Measurements from ENCODE around the gene MYD88. TPM values are rescaled to one million over a fixed set of nuclear protein-coding genes. Genes with fewer than 3 reads are reported as not detected.

Gene MYD88
- total RNA-seq = 10 to 100 TPM; 55.8 to 63.1 TPM

DNA sequence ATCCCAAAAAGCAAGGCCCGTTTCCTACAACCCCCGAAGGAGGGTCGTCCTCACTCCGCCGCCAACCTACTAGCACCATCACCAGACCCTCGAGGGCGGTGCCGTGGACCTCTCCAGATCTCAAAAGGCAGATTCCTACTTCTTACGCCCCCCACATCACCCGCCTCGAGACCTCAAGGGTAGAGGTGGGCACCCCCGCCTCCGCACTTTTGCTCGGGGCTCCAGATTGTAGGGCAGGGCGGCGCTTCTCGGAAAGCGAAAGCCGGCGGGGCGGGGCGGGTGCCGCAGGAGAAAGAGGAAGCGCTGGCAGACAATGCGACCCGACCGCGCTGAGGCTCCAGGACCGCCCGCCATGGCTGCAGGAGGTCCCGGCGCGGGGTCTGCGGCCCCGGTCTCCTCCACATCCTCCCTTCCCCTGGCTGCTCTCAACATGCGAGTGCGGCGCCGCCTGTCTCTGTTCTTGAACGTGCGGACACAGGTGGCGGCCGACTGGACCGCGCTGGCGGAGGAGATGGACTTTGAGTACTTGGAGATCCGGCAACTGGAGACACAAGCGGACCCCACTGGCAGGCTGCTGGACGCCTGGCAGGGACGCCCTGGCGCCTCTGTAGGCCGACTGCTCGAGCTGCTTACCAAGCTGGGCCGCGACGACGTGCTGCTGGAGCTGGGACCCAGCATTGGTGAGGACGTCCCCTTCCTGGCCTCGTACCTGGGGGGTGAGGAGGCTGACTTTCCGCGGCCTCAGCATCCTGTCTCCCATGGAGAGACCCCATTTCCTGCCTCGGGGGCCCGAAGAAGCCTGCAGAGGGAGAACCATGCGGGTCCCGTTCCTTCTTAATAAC is at the start of gene MYD88:
TSS of gene MYD88 (plus strand) at position 313 of the 842 bp plus-strand sequence. CDS start at position 353, 40 bp downstream.
- Mint-ChIP-seq H3K36me3 (peaks cover 11% of the 10 kb centered on the region), H3K27ac (peak within 1 kb of the TSS; percentile 96 to 97), H3K27me3 (no peaks in the 10 kb centered on the region), H3K4me3 (peak within 1 kb of the TSS; percentile 99), H3K9me3 (no peaks in the 10 kb centered on the region), H3K4me1 (ENCODE audit: low read depth in 2 of 2) (peaks cover 52 to 56% of the 10 kb centered on the region in 2 donors)
- DNase-seq (ENCODE audit: low spot score) (peak; percentile 89), ATAC-seq (peak; percentile 62 to 69)

DNA sequence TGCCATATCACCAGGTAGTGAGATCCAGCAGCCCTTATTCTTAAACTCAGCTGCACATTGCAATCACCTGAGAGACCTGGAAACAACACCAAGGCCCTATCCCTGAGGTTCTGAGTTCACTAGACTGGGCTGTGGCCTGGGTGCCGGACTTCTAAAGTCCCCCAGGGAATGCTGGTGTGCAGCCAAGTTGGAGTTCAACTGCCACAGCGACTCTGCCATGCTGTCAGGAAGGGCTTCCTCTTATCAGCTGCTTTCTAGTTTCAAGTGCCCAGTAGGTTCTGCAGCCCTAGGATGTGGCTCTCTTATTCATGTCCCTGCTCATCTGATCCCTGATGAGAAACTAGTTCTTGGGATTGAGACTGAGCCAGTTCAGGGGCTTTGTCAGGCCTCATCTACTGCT is 49.3 kb upstream of the MYD88 start:
- no peak for DNase-seq (ENCODE audit: low spot score)
- Mint-ChIP-seq H3K27me3 (no peaks in the 10 kb centered on the region), H3K4me3 (no peak overlapping the region), H3K36me3 (peaks cover 5% of the 10 kb centered on the region), H3K9me3 (peaks cover 3% of the 10 kb centered on the region), H3K27ac (no peak overlapping the region), H3K4me1 (ENCODE audit: low read depth in 2 of 2) (peaks cover 5% of the 10 kb centered on the region in 2 donors)
- ATAC-seq = no peak

DNA sequence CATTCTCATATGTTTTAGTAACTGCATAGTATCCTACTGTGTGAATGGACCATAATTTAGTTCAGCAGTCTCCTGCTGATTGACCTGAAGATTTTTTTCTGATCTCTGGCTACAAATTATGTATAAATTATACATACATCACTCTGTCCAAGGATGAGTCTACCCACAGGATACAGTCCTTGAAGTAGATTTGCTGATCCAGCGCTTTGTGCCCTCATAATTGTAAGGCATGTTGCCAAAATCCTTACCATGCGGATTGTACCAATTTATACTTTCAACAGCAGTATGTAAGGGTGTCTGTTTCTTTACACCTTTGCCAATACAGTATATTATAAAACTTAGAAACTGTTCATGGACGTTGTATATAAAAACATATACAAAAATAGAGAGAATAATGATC is 48.0 kb upstream of the MYD88 start:
- no peaks in the 10 kb centered on the region for H3K27me3 Mint-ChIP-seq
- no peaks in the 10 kb centered on the region for H3K9me3 Mint-ChIP-seq
- H3K36me3 Mint-ChIP-seq = no peaks in the 10 kb centered on the region
- H3K4me3 Mint-ChIP-seq = no peak overlapping the region
- DNase-seq (ENCODE audit: low spot score) (no peak), ATAC-seq (no peak)
- no peaks in the 10 kb centered on the region for H3K4me1 Mint-ChIP-seq (ENCODE audit: low read depth in 2 of 2)
- H3K27ac Mint-ChIP-seq = no peak overlapping the region

DNA sequence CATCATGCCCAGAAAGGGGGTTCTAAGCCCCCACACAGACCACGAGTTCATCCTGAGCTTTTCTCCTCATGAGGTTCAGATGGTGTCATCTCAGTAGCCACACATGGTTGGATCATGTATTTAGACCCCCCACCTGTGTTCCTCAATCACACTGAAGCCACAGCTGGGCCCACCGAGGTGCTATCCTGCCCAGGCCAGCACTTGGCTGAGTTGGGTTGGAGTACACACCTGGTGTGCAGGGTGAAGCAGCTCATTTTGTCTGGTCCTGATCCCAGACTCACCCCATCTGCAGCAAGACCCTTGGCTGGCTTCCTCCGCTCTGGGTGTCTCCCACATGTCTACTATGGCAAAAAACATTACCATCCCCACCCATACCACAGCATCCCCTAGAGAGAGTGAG is 43.5 kb upstream of the MYD88 start:
- H3K4me1 Mint-ChIP-seq (ENCODE audit: low read depth in 2 of 2) = no peaks in the 10 kb centered on the region
- no peak for ATAC-seq
- no peak overlapping the region for H3K4me3 Mint-ChIP-seq
- no peaks in the 10 kb centered on the region for H3K36me3 Mint-ChIP-seq
- H3K27me3 Mint-ChIP-seq = no peaks in the 10 kb centered on the region
- H3K9me3 Mint-ChIP-seq = no peaks in the 10 kb centered on the region
- no peak for DNase-seq (ENCODE audit: low spot score)
- no peak overlapping the region for H3K27ac Mint-ChIP-seq

DNA sequence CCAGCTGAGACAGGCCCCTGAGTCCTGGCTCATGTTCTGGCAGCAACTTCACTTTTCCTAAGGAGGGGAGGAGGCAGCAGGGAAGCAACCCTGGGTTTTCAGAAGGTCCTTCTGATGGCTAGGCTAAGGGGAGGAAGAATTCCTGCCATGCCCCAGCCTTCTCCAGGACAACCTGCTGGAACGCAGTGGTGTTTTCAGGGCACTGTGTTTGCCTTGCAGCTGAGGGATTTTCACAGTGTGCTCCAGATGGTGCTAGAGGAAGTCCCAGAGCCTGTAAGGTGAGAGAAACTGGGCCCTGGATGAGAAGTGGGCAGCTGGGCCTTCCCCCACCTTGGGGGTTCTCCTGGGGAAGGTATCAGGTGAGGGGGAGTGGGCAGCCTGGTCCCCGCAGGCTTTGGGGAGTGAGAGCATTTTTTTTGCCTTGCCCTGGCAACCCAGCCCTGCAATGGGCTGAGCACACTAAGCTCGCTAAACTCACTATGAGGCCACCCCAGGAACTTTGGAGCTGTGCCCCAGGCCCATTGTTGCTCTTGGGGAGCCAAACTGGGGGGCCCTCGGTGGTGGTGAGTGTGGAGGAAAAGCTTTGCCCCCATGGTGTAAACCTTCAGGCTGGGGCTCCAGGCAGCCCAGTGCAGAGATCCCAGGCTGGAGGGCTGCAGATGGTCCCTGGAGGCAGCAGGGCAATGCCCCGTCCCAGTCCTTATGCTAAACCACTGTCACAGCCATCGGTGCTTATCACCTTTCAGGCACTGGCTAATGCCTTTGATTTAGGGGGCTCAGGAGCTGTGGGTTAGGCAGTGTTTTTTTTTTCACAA is 42.6 kb upstream of the MYD88 start:
- Mint-ChIP-seq H3K36me3 (no peaks in the 10 kb centered on the region), H3K4me1 (ENCODE audit: low read depth in 2 of 2) (no peaks in the 10 kb centered on the region), H3K27ac (no peak overlapping the region), H3K9me3 (no peaks in the 10 kb centered on the region), H3K27me3 (no peaks in the 10 kb centered on the region), H3K4me3 (no peak overlapping the region)
- ATAC-seq = no peak
- DNase-seq (ENCODE audit: low spot score) = no peak

DNA sequence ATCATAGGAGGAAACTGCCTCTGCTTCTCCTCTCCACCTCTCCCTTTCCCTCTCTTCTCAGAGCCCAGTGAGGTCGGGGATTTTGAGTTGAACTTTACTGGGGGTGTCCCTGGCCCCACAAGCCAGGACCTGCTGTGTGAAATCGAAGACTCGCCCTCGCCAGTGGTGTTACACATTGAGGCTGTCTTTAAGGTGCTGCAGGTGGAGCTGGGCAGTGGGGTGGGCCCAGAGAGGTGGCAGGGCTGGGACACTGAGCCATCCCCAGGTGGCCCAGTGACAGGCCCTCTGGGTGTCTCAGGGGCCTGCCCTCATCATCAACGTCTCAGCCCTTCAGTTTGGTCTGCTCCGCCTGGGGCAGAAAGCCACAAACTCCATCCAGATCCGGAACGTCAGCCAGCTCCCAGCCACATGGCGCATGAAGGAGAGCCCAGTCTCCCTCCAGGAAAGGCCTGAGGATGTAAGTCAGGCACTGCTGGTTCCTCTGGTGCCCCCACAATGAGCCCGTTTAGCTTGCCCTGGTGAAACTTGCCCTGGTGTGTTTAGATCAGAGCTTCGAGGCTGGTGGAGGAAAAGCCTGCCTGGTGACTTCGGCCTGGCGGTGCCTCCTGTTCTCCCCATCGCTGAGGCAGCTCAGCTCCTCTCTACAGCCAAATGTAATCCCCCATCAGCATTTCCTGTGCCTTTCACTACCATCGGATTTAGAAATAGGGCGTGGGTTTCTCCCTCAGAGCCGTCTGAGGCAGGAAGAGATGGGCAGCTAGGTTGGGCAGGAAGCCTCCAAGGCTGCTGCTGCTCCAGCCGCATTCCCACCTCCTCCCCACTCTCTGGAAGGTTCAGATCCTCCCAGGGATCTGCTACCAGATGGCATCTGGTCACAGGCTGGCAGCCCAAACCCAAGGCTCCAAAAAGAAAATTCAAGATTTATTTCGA is 40.8 kb upstream of the MYD88 start:
- Mint-ChIP-seq H3K36me3 (no peaks in the 10 kb centered on the region), H3K4me3 (no peak overlapping the region), H3K9me3 (no peaks in the 10 kb centered on the region), H3K27me3 (no peaks in the 10 kb centered on the region), H3K27ac (no peak overlapping the region), H3K4me1 (ENCODE audit: low read depth in 2 of 2) (peaks cover 6% of the 10 kb centered on the region in 2 donors)
- ATAC-seq (peak in 1 of 2 donors; percentile 48), DNase-seq (ENCODE audit: low spot score) (no peak)

DNA sequence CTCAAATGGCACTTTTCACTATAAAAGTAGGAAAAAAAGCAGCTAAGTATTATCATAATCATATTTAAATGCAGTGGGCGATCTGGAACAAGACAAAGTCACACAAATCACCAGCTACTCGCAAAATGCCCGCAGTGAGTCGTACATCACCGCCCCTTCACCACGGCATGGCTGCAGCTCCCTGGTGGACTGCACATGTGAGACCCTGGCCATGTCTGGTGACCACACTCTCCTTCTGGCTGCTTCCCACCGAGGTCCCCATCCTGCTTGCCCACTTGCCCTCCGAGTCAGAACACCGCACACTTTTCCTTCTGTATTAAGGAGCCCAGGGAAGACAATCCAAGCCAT is 40.1 kb upstream of the MYD88 start:
- H3K4me3 Mint-ChIP-seq = no peak overlapping the region
- ATAC-seq (no peak), DNase-seq (ENCODE audit: low spot score) (no peak)
- peaks cover 0 to 2% of the 10 kb centered on the region in 2 donors for H3K27me3 Mint-ChIP-seq
- no peaks in the 10 kb centered on the region for H3K36me3 Mint-ChIP-seq
- H3K27ac Mint-ChIP-seq = no peak overlapping the region
- no peaks in the 10 kb centered on the region for H3K9me3 Mint-ChIP-seq
- H3K4me1 Mint-ChIP-seq (ENCODE audit: low read depth in 2 of 2) = peaks cover 6% of the 10 kb centered on the region in 2 donors

DNA sequence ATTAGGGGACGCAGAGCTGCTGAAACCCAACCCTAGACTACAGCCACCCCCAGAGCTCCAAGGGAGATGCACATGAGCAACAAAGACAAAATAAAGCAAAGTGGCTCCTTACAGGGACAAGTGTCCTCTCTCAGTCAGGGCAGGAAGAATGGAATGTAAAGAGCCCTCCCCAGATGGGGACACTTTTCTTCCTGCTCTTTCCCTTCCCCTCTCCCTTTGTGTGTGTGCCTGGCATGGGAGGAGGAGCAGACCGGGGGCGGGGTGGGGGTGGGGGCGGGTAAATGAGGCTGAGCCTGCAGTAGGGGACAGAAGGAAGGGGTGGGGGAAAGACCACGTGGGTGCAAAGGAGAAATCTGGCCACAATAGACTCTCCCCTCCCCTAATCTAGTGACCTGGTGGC is 38.9 kb upstream of the MYD88 start:
- peaks cover 6% of the 10 kb centered on the region in 2 donors for H3K4me1 Mint-ChIP-seq (ENCODE audit: low read depth in 2 of 2)
- no peaks in the 10 kb centered on the region for H3K9me3 Mint-ChIP-seq
- H3K4me3 Mint-ChIP-seq = no peak overlapping the region
- ATAC-seq (no peak), DNase-seq (ENCODE audit: low spot score) (no peak)
- H3K27ac Mint-ChIP-seq = no peak overlapping the region
- peaks cover 0 to 5% of the 10 kb centered on the region in 2 donors for H3K27me3 Mint-ChIP-seq
- no peaks in the 10 kb centered on the region for H3K36me3 Mint-ChIP-seq

DNA sequence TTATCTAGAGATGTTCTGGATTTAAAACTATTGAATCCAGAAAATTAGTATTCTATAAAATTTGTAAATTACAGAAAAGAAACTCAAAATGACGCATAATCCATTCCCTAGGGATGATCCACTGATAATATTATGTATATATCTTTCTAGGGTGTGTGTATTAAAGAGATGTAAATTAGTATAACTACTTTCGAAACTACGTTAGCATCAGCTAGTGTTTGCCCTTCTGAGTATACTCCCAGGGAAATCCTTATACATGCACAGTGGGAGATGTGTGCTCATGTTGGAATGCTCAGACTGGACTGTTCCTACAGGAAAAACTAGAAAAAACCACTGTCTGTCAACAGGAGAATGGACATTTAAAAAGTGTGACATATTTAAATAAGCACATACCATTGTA is 38.0 kb upstream of the MYD88 start:
- Mint-ChIP-seq H3K27ac (no peak overlapping the region), H3K27me3 (peaks cover 0 to 15% of the 10 kb centered on the region in 2 donors), H3K36me3 (peaks cover 9% of the 10 kb centered on the region), H3K4me1 (ENCODE audit: low read depth in 2 of 2) (peaks cover 6% of the 10 kb centered on the region in 2 donors), H3K9me3 (peaks cover under 1% of the 10 kb centered on the region), H3K4me3 (no peak overlapping the region)
- no peak for ATAC-seq
- DNase-seq (ENCODE audit: low spot score) = no peak

DNA sequence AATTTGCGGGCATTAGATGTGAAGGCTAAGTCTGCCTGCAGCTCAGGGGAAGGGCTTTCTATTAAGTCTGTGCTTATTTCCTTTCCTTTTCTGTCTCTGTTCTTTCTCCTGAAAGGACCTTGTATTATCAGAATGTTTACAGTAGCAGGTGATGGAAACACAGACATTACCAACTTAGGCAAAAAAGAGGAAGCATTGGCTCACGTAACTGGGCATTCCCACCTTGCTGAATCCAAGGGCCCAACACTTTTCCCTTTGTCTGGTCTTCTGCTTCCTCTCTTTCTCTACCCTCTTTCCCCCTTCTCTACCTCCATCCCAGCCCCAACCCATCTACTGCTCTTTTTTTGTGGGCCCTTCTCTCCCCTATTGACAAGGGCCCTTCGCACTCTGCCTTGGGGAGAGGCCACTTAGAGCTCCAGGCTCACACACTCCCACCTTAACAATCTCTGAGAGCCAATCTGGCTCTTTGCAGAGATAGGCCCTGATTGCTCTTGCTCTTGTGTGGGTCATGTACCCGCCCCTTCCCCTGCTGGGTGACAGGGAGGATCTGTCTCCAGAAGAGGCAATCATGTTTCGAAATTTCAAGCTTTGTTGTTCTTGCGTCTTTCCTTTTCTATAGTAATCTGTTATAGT is 36.5 kb upstream of the MYD88 start:
- peaks cover 14% of the 10 kb centered on the region for H3K36me3 Mint-ChIP-seq
- no peak for DNase-seq (ENCODE audit: low spot score)
- H3K27me3 Mint-ChIP-seq = peaks cover 3 to 20% of the 10 kb centered on the region in 2 donors
- peaks cover 4% of the 10 kb centered on the region for H3K9me3 Mint-ChIP-seq
- H3K4me3 Mint-ChIP-seq = no peak overlapping the region
- ATAC-seq = peak in 1 of 2 donors; percentile 56
- peak overlapping the region; percentile 23 to 40 for H3K27ac Mint-ChIP-seq
- H3K4me1 Mint-ChIP-seq (ENCODE audit: low read depth in 2 of 2) = peaks cover 6% of the 10 kb centered on the region in 2 donors

DNA sequence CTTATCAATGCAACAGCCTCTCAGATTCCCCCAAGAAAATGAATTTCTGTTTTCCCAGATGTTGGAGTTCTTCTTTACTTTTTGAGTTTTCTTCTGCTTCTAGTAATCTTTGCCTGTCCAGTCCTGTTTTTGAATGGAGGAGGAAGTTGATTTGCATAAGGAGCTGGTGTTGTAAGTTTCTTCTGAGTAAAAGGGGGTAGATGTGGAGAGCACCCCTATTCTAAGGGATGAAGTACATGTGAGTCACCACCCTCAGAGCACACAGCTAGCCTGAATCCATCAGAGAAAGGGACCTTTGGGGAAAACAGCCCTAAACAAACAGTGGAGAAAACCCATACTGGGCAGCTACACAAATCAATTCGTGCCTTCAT is 36.0 kb upstream of the MYD88 start:
- peak; percentile 71 for ATAC-seq
- Mint-ChIP-seq H3K27ac (peak overlapping the region; percentile 23 to 40), H3K4me1 (ENCODE audit: low read depth in 2 of 2) (peaks cover 6% of the 10 kb centered on the region in 2 donors)

DNA sequence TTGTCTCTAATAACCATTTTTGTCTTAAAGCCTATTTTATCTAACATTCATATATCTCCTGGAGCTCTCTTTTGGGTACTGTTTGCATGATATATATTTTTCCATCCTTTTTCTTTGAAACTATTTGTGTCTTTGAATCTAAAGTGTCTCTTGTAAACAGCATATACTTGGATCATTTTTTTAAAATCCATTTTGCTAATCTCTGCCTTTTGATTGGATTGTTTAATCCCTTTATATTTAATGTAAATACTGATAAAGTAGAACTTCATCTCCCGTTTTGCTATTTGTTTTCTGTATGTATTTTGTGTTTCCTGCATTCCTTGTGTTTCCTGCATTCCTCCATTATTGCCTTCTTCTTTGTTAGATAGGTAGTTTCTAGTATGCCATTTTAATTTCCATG is 32.9 kb upstream of the MYD88 start:
- Mint-ChIP-seq H3K27me3 (peaks cover 3 to 20% of the 10 kb centered on the region in 2 donors), H3K36me3 (peaks cover 14% of the 10 kb centered on the region), H3K9me3 (peaks cover 4% of the 10 kb centered on the region), H3K27ac (no peak overlapping the region), H3K4me3 (no peak overlapping the region), H3K4me1 (ENCODE audit: low read depth in 2 of 2) (peaks cover 6% of the 10 kb centered on the region in 2 donors)
- DNase-seq (ENCODE audit: low spot score) = no peak
- ATAC-seq = no peak

More for the DNA sequence above, 36.0 kb upstream of the MYD88 start:
- H3K4me3 Mint-ChIP-seq = no peak overlapping the region
- peaks cover 3 to 20% of the 10 kb centered on the region in 2 donors for H3K27me3 Mint-ChIP-seq
- H3K36me3 Mint-ChIP-seq = peaks cover 14% of the 10 kb centered on the region
- H3K9me3 Mint-ChIP-seq = peaks cover 4% of the 10 kb centered on the region
- DNase-seq (ENCODE audit: low spot score) = no peak

Measured in natural killer cell treated with Interleukin-12 subunit alpha and Interleukin-12 subunit beta and Interleukin-15 and Interleukin-18, amount 100 ng/mL, for 72 hours (primary cell).